Endometrial microvascular endothelial cells (primary cell): ENCODE results near the gene DHX32. TPM values are rescaled to one million over a fixed set of nuclear protein-coding genes. Genes with fewer than 3 reads are reported as not detected.

Experiments
- in situ Hi-C: cut with HindIII; loops from 2 replicates; pipeline ENCODE4 v1.10.0; 2017; ENCODE audit warnings: low sequenced_read_pairs, low pct_unique_long_range_greater_than_20kb; ENCODE audit errors: inconsistent ontology term
- total RNA-seq: library from RNA; depleted of rRNA; stranded (reverse); fragments of >200 nt; gene quantifications from one replicate; pipeline ENCODE4 v1.2.3, GENCODE V29; 2015; ENCODE audit errors: inconsistent ontology term

Gene DHX32
- total RNA-seq, 1 donor from 2014 or later: 47.0 TPM

DNA sequence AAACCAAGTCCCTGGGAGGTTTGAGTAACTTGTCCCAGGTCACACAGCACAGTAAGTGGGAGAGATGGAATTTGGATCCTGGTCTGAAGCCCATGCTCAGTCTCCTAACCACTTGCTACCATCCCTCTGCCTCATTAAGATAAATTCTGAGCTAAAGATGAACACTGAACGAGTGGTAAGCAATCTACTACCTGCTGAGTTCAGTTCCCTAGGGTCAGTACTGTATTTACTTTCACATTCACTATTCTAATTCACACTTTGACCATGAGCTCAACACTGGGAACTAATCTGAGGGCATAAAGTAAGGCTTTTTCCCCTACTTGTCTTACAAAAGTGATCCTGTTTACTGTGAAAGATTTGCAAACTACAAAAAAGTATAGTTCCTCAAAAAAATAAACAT, 60.4 kb downstream of the DHX32 start:
- in situ Hi-C loops: no loop called here

DNA sequence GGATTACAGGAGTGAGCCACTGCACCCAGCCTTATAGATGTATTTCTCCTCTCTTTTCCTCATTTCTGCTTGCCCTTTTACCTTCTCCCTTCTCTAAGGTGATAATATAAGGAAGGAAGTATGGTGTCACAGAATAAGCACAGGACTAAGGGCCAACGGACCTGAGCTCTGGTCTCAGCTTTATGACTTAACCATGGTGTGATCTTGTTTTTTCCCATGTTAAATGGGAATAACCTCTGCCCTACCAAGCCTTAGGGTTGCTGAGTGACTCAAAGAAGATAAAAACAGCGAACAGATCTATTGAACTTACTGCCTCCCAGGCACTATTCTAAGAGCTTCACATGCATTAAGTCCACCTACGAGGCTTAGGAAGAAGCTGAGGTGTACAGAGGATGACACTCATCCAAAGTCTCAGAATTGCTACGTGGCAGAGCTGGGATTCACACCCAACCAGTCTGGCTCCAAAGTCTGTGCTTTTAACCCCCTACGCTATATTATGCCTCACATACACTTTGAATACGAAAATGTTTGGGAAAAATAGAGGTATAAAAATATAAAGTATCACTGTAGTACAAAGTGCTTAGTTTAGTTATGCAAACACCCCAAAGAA, 63.6 kb downstream of the DHX32 start:
- in situ Hi-C loops: no loop called here

DNA sequence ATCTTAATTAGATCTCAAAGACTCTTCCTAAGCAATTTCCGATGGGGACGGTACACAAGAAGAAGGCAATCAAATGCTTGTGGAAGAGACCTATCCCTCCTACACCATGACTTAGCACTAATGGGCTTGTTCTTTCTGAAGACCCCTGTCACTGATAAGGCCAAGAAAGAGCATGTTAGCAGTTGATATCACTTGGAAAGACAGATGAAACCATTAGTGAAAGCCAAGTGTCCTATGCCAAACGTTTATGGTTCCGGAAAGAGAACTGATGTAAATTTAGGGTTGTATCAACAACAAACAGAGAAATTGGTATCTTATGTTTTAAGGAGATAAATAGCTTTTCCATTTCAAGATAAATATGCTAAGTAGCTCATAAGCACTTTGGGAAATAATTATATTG, 64.5 kb downstream of the DHX32 start:
- in situ Hi-C loops: no loop called here

DNA sequence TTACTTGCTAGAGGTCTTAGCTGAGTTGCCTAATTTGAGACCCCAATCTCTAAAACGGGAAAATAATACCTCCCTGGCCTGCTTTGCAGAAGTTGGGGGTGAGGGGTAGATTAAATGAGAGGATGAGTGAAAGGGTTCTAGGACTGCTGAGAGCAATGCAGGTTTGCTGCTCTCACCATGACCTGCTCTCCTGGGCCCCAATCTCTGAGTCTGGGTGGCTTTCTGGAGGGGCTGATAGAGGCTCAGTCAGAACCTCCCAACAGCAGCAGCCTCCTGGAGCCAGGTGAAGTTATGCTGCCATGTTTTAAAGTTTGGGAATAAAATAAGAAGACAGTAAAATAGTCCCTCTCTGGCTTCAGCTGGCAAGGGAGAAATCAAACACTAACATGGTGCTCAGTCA, 65.3 kb downstream of the DHX32 start:
- in situ Hi-C loops: no loop called here

DNA sequence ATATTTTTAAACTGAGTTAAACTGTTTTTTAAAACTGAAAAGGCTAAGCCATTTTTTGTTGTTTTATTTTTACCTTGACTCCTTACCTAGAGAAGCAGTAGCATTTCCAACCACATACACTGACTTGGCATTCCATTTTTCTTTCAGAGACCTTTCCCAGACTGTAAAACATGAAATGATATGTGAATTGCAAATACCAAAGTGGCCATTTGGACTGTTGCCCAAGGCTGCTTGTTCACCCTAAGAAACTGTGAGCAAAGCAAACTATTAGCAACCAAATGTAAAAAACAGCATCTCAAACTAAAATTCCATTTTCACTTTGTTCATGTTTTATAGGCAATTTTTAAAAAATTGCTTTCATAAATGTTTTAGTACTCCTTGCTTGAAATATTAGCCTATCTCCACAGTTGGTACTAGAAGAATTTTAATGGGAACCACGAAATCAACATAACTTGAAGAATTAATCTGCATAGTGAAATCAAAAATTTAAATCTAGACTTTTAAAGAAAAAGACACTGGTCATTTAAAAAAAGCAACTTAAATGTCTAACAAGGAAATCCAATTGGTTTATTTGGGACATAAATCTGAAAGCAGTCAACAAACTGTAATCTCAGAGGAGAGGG, 68.9 kb downstream of the DHX32 start:
- in situ Hi-C loops: no loop called here

DNA sequence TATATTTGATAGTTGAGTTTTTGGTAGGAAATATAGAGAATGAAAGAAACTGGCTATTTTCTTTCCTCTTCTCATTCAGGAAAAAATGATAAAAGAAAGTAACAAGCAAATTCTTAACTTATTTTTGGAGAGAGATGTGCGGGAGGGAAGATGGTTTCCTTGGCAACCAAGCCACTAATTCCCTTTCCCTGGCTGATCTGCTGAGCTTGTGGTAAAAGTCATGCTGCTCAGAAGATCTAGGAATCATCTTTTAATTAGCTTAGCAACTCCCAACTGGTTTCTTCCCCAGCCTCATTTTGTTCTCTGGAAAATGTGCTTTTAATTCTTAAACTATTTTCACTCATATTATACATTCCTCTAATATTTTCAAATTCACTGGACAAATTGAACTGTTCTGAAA, 69.8 kb downstream of the DHX32 start:
- in situ Hi-C loops: no loop called here

DNA sequence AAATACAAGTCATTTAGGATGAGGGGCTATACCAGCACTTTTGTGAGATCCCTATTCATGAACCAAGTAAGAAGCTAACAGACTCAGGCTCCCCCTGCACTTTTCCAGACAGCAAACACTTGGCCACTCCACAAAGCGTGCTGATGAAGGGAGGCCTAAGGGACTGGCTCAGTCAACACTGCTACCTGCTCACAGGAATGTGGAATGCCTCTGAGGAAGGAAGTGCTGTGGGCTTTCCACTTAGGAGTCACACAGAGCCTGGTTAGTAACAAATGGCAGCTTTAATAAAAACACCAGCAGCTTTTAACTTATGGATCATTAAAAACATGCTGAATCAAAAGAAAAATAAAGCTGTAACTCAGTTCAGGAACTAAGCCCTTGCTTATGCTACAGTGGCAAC, 73.0 kb downstream of the DHX32 start:
- in situ Hi-C loops: no loop called here

DNA sequence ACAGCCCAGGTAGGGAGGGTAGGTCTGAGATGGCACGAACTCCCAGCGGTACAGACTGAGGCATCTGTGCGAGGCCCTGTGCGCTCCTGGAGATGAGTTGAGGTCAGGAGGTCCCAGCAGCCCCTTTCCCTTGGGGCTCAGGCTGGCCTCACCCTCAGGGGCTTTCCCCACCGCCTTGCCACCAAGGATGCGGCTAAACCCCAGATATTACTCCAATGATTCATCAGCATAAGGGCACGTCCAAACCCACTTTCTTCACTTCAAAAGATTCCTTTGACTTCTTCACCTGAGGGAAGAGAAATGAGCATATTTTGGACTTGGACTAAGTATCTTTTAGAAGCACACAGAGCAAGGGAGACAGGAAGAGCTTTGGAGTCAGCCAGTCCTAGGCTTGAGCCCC, 78.4 kb downstream of the DHX32 start:
- in situ Hi-C loops: no loop called here

DNA sequence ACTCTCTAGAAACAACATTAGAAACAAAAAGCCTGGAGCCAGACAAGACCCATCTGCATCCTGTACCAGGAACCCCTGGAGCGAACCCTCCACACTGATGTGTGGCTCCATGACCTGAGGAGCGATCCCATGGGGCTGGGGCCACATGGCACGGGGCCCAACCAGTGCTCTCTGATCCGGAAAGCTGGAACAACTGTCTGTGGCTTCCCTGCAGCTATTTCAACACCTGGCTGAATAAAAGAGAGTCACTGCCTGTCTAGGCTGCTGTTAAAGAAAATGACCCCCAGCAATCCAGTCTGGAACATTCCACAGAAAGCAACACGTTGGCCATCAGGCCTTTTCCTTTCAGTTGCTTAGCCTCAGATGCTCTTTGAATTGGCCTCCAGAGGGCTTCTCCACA, 79.0 kb downstream of the DHX32 start:
- in situ Hi-C loops: no loop called here

DNA sequence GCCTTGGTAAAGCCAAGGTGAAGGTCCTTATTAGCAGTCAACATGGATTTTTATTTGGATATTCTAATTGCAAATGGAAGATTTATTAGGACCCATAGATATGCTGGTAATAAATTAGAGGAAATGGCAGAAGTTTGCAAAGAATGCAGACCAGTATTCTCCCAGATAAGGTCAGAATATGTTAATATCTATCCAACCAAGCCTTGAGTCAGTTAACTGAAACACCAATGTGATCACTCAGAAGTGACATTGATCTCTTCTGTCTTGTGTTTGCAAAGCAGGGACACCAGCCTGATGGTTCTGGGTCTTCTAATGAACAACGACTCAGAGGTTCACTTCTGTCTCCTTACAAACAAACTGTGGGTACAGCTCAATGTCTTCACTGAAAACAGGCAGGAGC, 79.5 kb downstream of the DHX32 start:
- in situ Hi-C loops: no loop called here

DNA sequence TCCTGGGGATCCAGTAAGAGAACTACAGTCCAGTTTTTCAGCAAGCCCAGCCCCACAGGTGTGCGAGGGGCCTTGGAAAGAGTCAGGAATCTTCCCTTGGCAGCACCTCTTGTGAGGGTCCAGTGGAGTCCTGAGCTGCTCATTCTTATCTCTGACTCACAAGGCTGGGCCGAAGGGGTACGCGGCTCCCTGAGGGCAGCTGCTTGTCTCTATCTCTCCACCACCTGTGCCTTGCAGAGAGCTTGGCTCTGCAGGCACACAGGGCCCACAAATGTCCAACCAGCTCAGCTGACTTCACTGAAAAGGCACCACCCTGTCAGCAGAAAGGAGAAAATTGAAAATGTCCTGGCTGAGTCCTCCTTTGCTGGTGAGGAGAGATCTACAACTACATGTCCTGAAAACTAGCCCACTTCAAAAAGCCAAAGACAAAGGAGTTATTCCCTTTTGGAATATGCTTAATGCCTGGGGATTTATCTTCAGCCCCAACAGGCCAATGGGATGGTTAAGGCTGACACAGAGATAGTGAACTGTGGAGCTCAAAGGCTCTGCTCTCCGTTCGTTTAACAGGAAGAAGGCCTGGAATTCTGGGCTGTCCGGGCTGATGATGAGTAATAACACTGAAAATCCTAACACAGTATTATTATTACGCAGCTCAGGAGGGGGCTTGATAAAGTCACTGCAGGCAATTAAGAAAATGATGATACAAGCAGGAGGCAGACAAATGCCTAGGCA, 81.5 kb downstream of the DHX32 start:
- in situ Hi-C loops: no loop called here

DNA sequence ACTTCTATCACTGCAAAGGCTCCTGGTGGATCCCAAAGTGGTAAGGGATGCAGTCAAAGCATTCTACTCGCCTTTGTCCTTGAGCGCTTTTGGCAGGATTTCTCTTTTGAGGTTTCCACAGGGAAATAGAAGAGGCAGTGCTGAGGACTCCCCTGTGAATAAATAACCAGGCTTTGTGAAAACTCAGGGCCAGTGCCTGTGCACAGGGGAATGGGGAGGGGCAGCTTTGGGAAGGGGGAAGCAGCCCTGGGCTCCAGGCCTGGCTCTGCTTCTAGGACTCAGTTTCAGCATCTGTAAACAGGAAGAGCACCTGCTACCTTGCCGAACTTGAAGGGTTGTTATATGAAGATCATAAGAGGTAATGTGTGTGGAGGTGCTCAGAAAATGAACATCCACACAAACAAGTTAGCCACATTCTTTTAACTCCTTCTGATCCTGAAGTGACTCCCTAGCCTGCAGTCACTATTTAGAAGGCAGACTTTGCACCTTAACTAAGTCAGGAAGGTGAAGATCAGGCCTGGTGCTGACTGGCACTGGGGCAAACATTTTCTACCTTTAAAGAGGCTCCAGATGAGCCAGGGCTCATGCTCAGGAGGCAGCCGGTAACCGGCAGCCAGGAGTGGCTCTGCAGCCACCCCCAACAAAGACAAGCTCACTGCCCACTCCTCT, 83.0 kb downstream of the DHX32 start:
- in situ Hi-C loops: no loop called here

DNA sequence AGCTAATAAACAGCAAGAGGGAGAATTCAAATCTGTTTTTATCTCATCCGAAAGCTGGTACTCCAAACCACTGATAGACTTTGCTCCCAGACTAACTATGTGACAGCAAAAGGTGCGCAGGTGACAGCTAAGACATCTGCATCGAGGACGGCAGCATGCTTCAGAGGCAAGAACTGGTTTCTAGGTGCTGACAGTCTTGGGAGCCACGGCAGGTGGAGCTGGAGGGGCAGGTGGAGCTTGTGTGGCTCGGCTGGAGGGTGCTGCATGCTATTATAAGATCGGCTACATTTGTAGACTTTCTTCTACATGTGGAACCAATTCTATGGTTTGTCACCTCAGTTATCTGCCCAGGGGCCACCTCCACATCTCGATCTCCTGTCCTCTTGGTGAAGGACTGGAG, 83.7 kb downstream of the DHX32 start:
- in situ Hi-C loops: no loop called here

DNA sequence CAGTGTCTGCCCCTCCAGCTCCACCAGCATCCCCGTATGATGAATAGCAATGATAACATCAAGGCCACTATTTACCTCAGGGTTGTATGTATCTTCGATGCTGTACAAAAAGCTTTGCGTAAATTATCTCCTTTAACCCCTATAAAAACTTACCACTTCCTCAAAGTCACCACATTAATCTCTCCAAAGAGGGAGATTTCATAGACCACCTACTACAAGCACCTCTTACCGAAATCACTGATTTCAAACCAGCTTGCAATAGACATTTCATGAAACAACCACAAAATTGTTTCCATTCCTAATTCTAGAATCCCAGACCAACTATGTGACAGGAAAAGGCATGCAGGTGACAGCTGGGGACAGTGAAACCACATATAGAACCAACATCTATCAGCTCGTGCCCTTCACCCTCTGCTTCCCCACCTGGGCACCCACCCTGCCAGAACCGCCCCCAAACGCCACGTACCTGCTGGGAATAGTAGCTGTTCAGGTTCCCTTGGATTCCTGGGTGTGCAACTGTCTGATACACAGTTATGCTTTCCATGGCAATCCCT, 85.4 kb downstream of the DHX32 start:
- in situ Hi-C loops: no loop called here

DNA sequence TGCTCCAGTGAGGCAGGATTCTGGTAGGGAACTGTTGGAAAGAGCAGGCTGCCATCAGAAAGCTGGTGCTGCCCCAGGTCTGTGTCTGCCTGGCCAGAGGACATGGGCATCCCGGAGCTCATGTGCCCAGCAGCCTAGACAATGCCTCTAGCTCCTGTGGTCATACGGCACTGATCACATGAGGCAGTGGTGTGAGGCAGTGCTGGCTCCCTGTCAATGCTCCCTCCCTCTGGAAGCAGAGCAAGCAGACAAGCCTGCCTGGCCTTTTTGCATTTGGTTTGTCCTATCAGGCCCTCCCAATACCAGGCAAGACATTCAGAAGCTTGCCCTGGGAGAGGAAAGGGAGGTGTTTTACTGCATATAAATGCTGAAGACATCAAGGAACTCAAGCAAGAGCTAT, 86.0 kb downstream of the DHX32 start:
- in situ Hi-C loops: no loop called here

DNA sequence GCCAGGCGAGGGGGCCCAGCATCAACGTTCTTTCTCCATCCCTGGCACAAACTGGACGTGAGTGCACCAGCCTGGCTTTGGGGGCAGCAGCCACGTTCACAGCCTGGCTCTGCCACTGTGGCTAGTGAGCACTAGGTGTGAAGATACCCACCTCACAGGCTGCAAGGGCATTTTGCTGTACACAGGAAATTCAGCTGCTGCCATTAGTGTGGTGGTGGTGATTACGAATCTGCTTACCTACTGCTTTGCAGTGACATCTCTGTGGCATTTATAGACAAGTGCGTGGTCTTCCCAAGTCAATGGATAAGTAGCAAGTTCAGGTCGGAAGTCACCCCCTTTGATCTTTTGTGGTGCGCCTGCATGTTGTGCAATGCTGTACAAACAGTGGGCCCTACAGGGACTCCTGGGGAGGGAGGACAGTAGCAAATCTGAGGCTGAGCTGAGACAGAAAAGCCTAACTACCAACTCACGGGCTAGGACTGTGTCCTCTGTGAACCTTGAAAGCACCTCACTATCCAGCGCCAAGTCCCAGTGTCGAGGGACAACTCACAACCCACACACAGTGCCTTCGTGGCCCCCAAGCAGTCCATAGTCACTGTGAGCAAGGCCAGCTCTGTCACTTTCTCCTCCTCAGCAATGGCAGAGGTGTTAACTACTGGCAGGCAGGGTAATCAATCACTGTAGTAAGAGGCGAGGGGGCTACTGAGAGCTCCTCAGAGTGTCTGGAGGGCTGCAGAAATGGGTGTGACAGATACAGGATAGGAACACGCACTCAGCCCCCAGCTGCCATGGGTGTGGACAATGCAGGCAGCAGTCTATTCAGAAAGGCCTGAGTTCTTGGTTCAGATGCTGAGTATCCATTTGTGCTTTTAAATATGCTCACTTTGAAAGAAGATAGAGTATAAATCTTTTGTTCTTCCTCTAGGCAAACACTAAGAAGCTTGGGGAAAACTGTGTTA, 88.5 kb downstream of the DHX32 start:
- in situ Hi-C loops: no loop called here

DNA sequence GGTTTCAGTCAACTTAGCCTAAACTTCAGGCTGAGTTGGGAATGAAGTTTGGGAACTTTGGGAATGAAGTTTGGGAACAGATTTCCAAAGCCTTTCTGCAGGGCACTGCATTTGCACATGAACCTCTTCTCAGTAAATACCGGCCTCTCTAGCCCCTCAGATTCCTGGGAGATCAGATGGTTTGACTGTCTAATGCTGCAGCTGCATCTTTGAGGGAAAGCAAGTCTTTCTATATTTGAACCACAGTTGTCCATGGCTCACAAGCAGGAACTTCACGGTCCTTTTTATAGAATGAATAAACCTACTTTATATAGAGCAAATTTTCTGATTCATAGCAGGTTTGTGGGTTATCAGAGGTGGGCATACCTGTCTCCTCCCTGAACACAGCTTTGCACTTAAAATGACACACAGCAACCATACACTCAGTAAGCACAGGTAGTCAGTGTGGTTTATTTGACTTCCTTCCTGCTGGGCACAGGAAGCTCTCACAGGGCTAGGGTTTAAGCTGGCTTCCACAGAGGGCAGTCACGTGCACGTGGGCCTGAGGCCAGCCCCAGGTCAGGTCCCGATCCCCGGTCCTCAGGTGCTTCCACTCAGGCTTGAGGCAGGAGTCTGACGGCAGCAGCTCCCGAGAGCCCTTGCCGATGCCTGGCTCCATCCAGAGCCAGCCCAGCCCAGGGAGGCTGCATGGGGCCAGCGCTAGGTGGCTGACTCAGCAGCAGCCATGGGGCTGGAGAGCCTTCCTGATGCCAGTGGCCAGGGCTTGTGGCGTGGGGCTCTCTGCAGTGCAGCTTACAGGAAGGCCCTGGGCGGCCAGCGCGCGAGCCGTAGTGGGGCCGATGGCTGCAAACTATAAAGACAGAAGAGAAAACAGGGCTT, 92.7 kb downstream of the DHX32 start:
- in situ Hi-C loops: no loop called here
